Hematopoietic multipotent progenitor cell treated with erythropoietin and hydrocortisone succinate and interleukin-3 and kit ligand, for 6 days (in vitro differentiated cells): ENCODE results near the gene MTHFSD.

Experiments used
- DNase-seq: peaks from one replicate; pipeline ENCODE4 v3.0.0-alpha.2; 2015

MTHFSD gene

DNA sequence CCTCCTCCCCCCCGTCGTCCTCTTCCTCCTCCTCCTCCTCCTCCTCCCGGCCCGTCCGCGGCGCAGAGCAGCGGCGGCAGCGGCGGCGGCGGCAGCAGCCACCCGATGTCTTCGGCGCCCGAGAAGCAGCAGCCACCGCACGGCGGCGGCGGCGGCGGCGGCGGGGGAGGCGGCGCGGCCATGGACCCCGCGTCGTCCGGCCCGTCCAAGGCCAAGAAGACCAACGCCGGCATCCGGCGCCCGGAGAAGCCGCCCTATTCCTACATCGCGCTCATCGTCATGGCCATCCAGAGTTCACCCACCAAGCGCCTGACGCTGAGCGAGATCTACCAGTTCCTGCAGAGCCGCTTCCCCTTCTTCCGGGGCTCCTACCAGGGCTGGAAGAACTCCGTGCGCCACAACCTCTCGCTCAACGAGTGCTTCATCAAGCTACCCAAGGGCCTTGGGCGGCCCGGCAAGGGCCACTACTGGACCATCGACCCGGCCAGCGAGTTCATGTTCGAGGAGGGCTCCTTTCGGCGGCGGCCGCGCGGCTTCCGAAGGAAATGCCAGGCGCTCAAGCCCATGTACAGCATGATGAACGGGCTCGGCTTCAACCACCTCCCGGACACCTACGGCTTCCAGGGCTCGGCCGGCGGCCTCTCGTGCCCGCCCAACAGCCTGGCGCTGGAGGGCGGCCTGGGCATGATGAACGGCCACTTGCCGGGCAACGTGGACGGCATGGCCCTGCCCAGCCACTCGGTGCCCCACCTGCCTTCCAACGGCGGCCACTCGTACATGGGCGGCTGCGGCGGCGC is 44.4 kb downstream of the MTHFSD start, which contains the start of gene FOXF1:
Gene FOXF1, plus strand, starts transcription at position 63 of the 797 bp plus-strand sequence. Its CDS starts 43 bp downstream, at position 106.
- peak; percentile 52 for DNase-seq

DNA sequence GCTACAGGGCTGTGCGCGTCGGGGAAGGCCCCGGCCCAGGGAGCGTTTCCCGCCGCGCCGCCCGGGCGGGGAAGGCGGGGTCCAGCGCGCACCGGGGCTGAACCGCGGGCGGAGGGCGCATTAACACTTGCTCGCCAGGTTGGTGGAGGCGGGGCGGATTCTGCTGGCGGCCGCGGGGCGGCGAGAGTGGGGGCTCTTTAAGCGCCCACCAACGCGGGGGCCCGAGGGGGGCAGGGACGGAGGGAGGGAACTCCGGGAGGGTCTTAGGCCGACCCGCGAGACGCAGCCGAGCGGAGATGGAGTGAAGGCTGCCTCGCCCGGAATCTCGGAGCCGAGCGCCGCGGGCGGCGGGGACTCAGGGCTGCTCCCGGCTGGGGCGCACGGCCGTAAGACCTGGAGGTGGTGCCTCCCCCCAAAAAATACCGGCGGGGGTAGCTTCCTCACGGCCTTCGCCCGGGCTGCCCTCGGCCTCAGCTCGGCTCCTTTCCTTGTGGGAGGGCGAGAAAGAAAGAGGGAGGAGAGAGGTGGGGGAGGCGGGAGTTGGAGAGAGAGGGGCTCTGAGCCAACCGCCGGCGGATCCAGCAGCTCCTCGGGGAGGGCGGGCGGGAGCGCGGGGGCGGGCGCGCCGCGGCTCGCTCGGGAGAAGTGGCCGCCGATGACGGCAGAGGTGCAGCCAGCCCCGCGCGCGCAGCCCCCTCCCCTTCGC is 45.1 kb downstream of the MTHFSD start:
- no peak for DNase-seq

DNA sequence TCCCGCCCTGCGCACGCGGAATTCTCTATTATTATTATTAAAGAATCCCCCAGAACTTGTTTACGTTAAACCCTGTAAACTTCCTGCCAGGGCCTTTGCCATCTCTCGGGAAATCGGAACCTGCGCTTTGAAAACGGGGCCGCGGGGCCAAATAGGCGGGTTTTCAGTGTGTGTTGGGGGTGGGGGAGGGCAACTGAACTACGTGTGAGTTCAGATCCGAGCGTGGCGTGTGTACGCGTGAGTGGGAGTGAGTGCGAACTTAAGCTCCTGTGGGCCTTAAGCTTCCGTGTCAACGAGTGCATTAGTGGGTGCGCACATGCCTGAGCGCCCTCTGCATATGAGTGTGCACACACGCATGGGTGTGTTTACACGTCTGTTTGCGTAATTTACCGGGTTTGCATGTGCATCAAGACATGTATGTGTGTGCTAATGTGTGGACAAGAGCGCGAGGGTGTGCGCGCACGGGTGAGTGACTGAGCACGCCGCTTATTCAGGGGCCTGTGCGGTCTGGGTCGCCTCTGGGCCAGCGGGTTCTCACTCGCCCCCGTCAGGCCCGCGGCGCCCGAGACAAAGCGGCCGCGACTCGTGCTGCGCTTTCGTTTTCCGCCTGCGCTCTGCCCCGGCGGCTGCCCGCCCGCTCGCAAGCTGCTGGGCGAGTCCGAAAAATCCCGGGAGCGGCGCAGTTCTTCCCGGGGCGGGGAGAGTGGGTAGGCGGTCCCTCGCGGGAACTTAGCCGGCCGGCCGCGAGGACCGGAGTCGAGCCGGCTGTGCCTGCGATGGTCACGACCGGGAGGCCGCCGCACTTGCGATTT is 45.9 kb downstream of the MTHFSD start:
- DNase-seq = peak; percentile 27

DNA sequence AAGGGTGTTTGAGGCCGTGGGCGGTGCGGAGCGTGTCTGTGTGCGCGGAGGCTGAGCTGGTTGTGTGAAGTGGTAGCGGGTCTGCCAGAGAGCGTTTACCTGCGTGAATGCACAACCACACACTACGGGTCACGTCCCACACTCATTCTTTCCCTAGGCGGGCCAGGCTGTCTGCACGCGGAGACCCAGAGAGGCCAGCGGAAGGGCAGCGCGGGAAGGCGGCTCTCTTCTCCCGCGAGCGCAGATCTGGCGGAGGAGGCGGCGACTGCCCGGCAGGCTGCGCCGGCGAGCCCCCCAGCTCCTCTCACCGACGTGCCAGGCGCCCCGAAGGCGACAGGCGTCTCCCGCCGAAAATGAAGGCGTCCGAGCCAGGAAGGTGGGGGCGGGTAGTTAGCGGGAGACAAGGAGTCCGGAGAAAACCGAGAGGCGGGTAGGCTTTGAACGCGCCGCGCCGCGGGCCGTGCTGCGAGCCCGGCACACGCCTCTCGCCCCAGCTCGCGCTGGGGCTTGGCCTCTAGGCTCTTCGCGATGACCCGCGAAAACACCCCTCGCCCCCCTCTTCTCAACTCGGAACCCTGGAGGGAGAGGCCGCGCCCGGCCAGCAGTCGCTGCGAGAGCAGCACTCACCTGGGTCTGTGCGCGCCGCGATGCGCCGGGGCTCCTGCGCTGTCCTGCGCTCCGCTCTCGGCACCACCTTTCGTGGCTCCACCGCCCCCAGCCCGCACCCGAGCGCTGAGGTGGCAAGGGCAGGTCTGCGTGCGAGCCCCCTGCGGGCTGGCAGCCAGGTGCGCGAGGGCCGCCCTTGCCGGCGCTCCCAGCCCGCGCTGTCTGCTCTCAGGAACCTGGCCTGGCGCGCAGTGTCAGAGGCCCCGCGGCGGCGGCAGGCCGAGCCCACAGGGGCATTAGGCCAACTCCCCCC is 46.7 kb downstream of the MTHFSD start:
- no peak for DNase-seq

DNA sequence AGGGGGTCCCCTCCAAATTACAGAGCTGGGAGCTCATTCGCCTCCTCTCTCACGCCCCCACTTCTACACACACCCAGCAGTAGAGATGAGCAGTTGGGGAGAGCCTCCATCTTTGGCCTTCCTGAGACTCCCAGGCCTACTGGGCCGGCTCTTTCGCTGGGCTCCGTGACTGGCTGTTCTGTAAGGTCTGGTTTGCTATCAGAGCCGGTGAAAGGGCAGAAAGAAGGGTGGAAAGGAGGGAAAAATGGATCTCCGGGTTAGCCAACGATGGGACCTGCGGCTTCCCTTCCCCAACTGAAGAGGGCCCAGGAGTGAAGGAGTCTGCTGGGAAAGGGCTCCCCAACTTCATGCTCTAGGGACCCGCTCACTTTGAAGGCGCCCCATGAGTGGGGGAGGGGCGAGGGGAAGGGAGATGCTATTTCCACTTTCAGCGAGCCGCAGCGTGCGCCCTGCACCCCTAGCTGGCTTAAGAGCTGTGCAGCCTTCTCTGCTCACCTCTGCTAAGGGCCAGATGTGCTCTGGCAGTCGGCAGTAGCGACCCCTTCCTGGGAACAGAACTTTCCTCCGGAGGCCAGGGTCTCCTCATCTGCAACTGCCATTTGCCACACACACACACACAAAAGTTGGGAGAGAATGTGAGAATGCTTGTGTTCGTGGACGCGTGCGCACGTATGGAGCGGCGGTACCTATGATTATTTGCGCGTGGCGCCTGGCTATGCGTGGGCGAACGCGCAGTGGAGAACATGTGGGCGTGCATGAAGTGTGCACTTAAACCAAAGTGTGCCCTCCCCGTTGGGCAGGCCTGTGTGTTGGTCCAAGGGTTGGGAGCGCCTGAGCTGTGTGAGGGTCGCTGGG is 47.6 kb downstream of the MTHFSD start:
- no peak for DNase-seq

DNA sequence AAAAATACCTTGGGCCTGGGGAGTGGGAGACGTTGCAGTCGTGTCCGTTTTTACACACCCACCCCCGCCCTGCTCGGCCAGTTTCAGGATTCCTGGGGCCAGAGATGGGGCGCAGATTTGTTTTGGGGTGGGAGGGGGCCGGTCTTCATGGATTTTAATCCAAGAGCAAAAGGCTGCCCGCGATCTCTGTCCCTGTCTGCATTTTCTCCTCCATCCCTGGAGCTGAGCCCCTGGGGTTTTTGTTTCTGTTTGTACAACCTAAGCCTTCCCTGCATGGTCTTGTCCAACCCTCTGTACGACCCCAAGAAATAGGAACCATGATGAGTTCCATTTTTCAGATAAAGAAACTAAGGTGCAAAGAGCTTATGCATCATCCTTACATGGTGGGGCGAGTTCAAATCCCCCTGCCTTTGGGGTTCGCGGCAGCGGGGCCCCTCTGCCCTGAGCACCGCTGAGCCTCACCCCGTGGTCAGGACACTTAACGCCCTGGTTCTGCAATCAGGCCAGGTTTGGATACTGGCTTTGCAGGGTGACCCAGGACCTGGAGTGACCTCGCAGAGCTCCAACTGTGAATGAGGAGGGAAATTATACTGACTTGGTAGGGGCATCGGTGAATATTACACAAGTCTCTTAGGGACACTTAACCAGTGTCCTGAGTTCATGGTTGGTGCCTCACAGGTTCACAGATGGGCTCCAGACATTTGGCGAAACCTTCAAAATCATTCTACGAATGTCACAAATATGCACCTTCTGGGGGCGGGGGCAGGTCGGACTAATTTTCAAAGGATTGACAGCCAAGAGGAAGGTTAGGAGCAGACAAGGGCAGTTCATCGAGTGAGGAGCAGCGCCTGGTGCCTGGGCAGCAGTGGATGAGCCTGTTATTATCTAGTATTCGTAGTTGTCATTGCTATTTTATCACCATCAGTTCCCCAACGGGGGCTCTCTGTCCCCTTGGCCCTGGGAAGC is 48.9 kb downstream of the MTHFSD start:
- no peak for DNase-seq

DNA sequence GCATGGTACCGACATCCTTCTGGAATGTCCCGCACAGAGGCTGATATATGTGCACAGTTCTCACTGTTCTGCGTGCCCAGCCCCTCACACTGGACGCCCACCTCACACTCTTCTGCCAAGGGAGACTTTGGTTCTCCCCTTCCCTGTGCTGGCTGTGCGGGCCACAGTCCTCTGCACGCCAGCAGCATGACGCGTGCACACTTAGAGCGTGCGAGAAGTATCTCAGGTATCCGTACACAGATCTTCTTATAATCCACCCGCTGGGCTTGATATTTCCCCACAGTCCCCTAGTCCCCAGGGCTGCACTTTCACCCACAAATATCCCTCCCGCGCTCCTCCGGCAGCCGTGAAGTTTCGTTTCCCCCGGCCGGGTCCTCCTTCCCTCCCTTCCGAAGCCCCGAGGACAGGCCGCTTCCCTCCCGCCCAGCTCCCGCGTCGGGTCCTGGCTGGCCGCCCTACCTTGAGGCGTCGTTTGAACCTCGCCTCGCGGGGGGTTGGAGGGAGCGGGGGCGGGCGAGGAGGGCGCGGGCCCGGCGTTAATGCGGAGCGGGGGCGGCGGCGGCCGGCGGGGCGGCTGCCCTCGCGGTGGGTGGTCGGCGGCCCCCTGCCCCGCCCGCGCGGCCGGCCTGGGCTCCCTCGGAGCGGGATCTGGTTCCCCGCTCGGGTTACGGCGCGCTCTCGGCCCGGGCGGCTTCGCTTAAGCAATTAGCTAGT is 49.7 kb downstream of the MTHFSD start:
- DNase-seq = no peak

DNA sequence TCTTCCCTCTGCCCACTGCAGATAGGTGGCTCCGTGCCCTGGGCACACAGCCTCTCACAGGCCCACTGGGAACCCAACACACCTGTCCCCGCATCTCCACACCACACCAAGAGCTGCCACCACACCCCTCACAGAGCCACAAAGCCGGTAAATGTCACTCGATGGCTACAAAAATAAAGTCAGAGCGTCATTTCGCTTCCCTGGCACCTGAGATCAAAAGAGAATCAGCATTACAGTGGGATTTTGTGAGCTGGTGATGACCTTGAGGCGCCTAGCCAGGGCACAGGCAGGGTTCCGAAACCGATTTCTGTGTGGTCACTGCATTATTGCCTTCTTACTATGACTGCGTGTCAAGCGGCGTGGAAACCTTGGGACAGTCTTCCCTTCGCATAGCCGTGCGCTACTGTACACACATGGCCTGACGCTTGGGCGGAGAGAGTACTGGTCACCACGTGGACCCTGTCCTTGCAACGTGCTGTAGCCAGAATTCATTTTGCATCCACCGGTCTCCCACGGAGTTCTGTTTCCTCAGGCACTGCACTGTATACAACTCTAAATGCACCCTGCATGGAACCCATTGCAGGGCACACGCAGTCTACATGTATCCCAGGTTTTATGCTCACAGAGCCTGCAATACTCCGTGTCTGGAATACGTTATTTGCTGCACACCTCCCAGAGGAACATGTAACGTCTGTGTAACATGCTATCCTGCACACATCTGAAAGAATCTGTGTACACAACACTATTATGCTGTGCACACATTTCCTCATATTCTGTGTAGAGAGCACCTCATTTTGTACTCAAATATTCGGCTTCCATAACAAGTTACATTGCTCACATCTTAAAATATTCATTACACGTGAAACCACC is 50.5 kb downstream of the MTHFSD start:
- DNase-seq = no peak

DNA sequence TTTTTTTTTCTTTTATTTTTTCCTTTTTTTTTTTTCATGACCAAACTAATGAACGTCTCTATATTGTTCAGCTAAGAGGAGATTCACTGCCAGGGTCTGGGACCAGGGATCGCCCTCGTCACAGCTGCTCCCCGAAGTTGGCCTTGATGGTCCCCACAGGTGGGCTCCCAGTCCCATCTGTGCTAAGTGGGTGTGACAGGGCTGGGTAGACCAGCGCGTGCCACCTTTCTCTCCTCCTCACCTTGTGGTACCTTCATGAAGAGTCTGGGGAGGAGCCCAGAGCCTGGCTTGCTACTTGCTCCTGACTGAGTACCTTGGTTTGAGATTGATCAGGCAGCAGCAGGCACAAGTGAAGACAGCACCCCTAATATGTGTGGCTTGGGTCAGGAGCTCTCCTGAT is 51.2 kb downstream of the MTHFSD start:
- DNase-seq = no peak

DNA sequence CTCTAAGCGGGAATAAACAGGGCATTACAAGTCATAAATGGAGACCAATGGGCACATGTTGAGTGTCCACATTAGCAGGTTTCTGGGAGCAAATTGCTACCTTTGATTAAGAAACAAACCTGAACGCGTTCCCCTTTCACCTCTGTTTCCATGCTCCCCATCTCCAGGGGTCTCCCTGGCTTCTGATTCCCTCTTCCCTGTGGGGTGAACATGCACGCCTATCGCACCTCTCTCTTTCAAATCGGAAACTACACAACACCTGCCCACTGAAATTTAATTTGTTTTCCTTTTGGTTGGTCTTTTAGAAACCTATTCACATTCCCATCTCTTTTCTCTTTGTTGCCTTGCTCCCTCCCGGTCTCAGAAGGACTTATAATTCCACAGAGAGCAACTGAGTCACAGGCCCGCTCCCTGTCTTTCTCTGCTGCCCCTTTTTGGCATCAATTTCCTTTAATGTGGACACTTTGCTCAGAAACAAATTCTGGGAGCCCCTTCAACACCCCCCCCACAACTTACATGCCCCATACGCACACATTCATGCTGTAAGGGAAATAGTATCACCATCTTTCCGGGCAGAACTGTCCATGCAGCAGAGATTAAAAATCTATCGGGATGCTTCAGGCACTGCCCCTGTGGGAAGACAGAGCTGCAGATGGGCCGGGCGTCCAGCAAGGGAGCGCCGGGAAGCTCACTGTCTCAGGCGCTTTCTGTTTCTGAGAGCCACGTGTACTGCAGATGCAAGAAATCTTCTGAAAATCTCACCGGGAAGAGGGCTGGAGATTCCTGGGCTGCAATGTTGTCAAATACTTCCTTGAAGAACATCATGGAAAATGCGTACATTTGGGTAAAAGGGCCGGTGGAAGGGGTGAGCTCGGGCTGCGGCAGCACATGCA is 51.9 kb downstream of the MTHFSD start:
- no peak for DNase-seq

DNA sequence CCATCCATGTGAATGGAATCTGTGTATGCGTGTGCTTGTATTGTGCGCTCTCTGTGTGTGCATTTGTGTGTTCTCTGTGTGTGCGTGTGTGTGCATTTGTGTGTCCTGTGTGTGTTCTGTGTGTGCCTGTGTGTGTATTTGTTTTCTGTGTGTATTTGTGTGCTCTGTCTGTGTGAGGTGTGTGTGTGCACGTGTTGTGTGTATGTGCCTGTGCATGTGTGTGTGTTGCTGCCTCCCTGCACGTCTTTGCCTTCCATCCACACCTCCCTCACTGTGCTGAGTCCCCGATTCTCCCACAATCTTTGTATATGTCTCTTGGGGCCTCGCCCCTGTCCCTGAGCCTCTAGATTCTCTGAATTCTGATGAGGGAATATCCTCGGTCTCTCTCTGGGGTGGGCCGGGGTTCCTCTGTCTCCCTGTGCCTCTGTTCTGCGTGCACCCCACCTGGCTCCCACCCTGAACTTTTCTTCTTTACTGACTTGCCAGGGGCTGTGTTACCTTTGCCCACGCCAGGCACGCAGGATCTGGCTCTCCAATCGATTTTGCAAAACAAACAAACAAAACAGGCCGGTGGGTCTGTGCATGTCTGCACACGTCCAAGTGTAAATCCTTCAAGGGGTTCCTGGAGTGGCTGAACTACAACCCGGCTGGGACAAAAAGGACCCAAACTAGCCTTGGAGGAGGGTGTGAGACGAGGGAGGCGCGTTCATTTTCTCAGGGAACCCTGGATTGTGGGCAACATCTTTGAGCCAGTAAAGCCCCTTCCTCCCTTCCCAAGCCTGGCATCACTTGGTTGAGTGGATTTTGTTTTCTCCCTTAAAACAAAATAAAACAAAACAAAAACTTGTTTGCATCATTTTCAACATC is 52.8 kb downstream of the MTHFSD start:
- no peak for DNase-seq

DNA sequence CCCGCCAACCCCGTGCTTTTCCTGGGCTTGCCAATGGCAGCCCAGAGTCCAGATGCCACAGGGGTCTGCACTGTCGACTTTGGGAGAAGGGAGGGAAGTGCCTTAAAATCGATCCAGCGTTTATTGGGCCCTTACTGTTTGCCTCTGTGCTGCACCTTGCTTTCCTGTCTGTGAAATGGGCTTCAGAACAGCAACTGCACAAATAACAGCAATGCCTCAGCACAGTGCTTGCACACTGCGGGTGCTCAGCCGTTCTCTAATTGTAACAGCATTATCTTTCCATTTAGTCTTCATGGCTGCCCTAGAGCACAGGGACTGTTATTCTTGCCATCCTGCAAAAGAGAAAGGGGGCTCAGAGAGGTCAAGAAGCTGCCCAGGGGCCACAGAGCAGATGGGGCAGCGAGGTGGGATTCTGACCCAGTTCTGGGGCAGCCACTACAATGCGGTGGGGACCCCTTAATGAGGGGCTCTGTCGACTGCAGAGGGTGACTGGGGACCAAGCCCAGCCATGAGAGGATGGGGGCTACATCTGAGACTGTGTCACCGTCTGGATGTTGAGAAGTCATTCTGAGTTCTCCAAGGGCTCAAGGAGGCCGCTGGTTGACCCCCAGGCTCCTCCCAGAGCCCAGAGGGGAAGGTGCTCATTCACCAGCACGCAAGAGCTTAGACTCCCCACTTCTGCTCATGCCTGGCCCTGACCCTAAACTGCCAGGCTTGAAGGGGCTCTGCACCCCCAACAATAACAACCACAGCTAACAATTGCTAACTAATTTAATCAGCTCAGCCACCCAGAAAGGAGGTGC is 54.1 kb downstream of the MTHFSD start:
- DNase-seq = no peak

DNA sequence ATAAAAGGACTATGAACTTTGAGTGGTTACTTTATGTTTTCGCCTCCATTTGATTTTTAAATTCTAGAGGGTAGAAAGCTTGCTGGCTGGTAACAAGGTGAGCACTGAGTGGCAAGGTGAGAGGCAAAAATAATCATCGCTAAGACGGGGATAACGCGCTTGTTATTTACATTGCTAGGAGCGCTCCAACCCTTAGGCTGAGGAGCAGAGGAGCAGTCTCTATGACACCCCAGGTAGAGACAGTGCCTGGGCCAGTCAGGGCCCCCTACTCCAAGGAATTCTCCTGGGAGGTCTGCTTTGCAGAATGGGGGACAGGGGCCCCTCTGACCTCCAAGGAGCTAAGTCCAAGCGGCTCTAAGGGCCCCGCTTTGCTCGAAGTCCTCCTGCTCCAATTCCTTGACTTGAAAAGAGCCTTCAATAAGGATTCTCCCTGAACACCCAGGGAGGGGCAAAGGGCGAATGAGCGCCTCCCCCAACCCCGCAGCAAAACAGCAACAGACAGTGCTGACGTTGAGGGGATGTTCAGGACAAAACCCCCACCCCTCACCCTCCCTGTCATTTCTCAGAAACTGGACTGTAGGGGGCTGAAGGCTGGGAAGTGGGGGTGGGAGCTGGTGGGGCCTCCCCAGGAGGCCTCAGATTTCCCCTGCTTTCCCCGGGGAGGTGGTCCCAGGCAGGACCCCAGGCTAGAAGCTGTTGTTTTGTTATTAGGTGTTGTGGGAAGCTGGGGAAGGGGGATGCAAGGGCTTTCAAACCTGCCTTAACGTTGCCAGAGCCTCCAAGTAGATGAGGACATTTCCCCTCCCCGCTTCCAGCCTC is 54.9 kb downstream of the MTHFSD start:
- DNase-seq = no peak

DNA sequence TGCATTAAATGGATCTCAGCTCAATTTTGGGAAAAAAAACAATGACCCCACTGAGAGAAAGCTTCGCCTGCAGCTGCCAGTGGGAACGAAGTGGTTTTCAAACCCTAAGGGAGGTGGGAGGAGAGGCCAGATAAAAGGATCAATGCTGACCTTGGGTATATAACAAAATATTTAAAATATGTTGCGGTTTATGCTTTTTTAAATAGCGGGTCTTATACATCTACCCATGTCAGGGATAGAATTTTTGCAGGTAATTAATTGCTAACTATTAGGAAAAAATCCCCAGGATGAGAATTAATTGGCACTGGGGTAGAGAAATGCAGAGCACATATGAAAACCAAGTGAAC is 55.6 kb downstream of the MTHFSD start:
- DNase-seq = no peak
